Liver (tissue), 9 donors: ENCODE results near the gene GATAD2B. TPM values are rescaled to one million over a fixed set of nuclear protein-coding genes. Genes with fewer than 3 reads are reported as not detected.

Experiments used
- DNase-seq: peaks from one replicate; pipeline ENCODE4 v3.0.0-alpha.2; 2017; ENCODE audit warnings: low spot score
- H3K27ac ChIP-seq, 2 donors: one replicate each; pipeline ENCODE4 v1.7.0; 2013; ENCODE audit warnings: inconsistent platforms in 2 of 2, low read length in 2 of 2, control low read depth in 1 of 2, low read depth in 1 of 2, mild to moderate bottlenecking in 1 of 2
- H3K27me3 ChIP-seq, 4 donors: one replicate each; pipeline versions ENCODE4 v1.6.1 to v1.7.0; 2013; ENCODE audit warnings: low read length in 3 of 4, inconsistent platforms in 1 of 4, mild to moderate bottlenecking in 1 of 4, moderate library complexity in 1 of 4; ENCODE audit not compliant: control insufficient read depth in 4 of 4, insufficient read depth in 4 of 4
- H3K36me3 ChIP-seq, 4 donors: one replicate each; pipeline versions ENCODE4 v1.6.1 to v1.7.0; 2013; ENCODE audit warnings: low read length in 3 of 4, mild to moderate bottlenecking in 3 of 4, low read depth in 1 of 4, moderate library complexity in 1 of 4; ENCODE audit not compliant: control insufficient read depth in 4 of 4, insufficient read depth in 3 of 4
- H3K4me1 ChIP-seq, 4 donors: one replicate each; pipeline versions ENCODE4 v1.6.1 to v1.7.0; 2013; ENCODE audit warnings: low read length in 3 of 4, mild to moderate bottlenecking in 3 of 4, moderate library complexity in 1 of 4; ENCODE audit not compliant: control insufficient read depth in 4 of 4, insufficient read depth in 4 of 4
- H3K4me3 ChIP-seq, 3 donors: one replicate each; pipeline versions ENCODE4 v1.6.1 to v1.7.0; 2013; ENCODE audit warnings: low read length in 3 of 3, control low read depth in 1 of 3, low read depth in 1 of 3, mild to moderate bottlenecking in 1 of 3
- H3K9ac ChIP-seq, 2 donors: one replicate each; pipeline ENCODE4 v1.7.0; 2013; ENCODE audit warnings: low read length in 2 of 2, mild to moderate bottlenecking in 2 of 2, moderate library complexity in 2 of 2, control low read depth in 1 of 2, low read depth in 1 of 2
- H3K9me3 ChIP-seq, 4 donors: one replicate each; pipeline versions ENCODE4 v1.6.1 to v1.7.0; 2013; ENCODE audit warnings: low read length in 3 of 4; ENCODE audit not compliant: control insufficient read depth in 4 of 4
- EGR1 ChIP-seq, 2 donors: IDR thresholded peaks; 2 replicates each; pipeline ENCODE4 v1.6.1; 2016 to 2018; ENCODE audit warnings: antibody characterized with exemption in 2 of 2, low read depth in 2 of 2
- FOXA1 ChIP-seq: IDR thresholded peaks from 2 replicates; pipeline ENCODE4 v1.6.1; 2016; ENCODE audit warnings: antibody characterized with exemption
- FOXA2 ChIP-seq: IDR thresholded peaks from 2 replicates; pipeline ENCODE4 v1.6.1; 2016; ENCODE audit warnings: antibody characterized with exemption
- GABPA ChIP-seq, 2 donors: IDR thresholded peaks in 1 of 2; conservative IDR thresholded peaks in 1 of 2; 2 replicates each; pipeline ENCODE4 v1.6.1; 2016; ENCODE audit warnings: antibody characterized with exemption in 2 of 2, mild to moderate bottlenecking in 1 of 2, moderate library complexity in 1 of 2
- HNF4A ChIP-seq, 2 donors: conservative IDR thresholded peaks; 2 replicates each; pipeline ENCODE4 v1.6.1; 2016; ENCODE audit warnings: antibody characterized with exemption in 2 of 2, mild to moderate bottlenecking in 2 of 2
- HNF4G ChIP-seq: IDR thresholded peaks from 2 replicates; pipeline ENCODE4 v1.6.1; 2016; ENCODE audit warnings: antibody characterized with exemption
- JUND ChIP-seq, 2 donors: IDR thresholded peaks; 2 replicates each; pipeline ENCODE4 v1.6.1; 2016; ENCODE audit warnings: antibody characterized with exemption in 2 of 2
- NR2F2 ChIP-seq: IDR thresholded peaks from 2 replicates; pipeline ENCODE4 v1.6.1; 2016; ENCODE audit warnings: antibody characterized with exemption
- RAD21 ChIP-seq, 2 donors: IDR thresholded peaks; 2 replicates each; pipeline ENCODE4 v1.6.1; 2016; ENCODE audit warnings: antibody characterized with exemption in 2 of 2, mild to moderate bottlenecking in 2 of 2
- RXRA ChIP-seq, 2 donors: IDR thresholded peaks; 2 replicates each; pipeline ENCODE4 v1.6.1; 2017 to 2018; ENCODE audit warnings: antibody characterized with exemption in 2 of 2, mild to moderate bottlenecking in 1 of 2
- SP1 ChIP-seq: IDR thresholded peaks from 2 replicates; pipeline ENCODE4 v1.6.1; 2018; ENCODE audit warnings: antibody characterized with exemption, mild to moderate bottlenecking
- TAF1 ChIP-seq: conservative IDR thresholded peaks from 2 replicates; pipeline ENCODE4 v1.6.1; 2016; ENCODE audit warnings: antibody characterized with exemption, mild to moderate bottlenecking
- YY1 ChIP-seq: IDR thresholded peaks from 2 replicates; pipeline ENCODE4 v1.6.1; 2016; ENCODE audit warnings: antibody characterized with exemption, mild to moderate bottlenecking
- WGBS: extraction: QIAGEN DNeasy Blood & Tissue Kit; methylation state at CpG from one replicate; pipeline ENCODE4 v1.1.7; 2013; 5-methylcytosine and 5-hydroxymethylcytosine counted together
- polyA plus RNA-seq, 2 donors: library from polyadenylated mRNA; stranded (reverse) in 1 of 2; unstranded in 1 of 2; fragments of 200-250 nt in 1 of 2; fragments of >200 nt in 1 of 2; fragmentation: Nextera tagmentation in 1 of 2; extraction: Ambion mirVana in 1 of 2; gene quantifications; one replicate each; pipeline versions ENCODE4 v1.2.1 to v1.2.3, GENCODE V29; 2013 to 2015
- total RNA-seq, 2 donors: library from RNA; depleted of rRNA; stranded (reverse); fragments of >200 nt; gene quantifications; one replicate each; pipeline ENCODE4 v1.2.3, GENCODE V29; 2014
- TF ChIP-seq, protein P1 (sequence below): IDR thresholded peaks from 2 replicates; pipeline ENCODE4 v1.6.1; 2016; ENCODE audit warnings: antibody characterized with exemption
- TF ChIP-seq, protein P2 (sequence below): IDR thresholded peaks from 2 replicates; pipeline ENCODE4 v1.6.1; 2016; ENCODE audit warnings: antibody characterized with exemption
- TF ChIP-seq, protein P3 (sequence below): IDR thresholded peaks from 2 replicates; pipeline ENCODE4 v1.6.1; 2016; ENCODE audit warnings: antibody characterized with exemption, mild to moderate bottlenecking
- TF ChIP-seq, protein P4 (sequence below): IDR thresholded peaks from 2 replicates; pipeline ENCODE4 v1.6.1; 2016; ENCODE audit warnings: antibody characterized with exemption
- TF ChIP-seq, protein P5 (sequence below): fragments of 150-350 bp; IDR thresholded peaks from 2 replicates; pipeline ENCODE4 v1.5.1; 2017; ENCODE audit warnings: improper control_type of control experiment, low read depth, low read length; ENCODE audit not compliant: missing input control
- donor health status: healthy.
- donor health status: healthy.
- donor health status: healthy.
- donor health status: healthy.
- donor health status: healthy.

Gene GATAD2B
- total and polyA plus RNA-seq, 4 donors: 3.2 to 4.9 (median 3.9) TPM

DNA sequence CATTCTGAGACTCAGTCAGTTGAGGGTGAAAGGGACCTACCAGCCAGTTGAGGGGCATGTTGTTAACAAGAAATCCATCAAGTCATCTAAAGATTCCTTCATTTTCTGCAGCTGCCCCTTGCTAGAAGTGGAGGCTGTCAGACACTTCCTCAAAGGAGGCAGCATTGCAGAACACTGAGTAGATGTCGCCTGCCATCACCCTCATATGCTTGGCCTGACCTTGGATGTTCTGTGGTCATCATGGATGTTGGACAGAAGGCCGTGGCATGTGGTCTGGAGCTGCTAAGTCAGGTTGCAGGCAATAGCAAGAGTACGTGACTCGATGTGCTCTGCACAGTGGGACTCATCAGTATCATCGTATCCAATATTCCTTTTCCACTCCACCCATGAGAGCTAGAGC, 70.6 kb downstream of the GATAD2B start:
- no peak for TF ChIP-seq JUND (IDR thresholded peaks at IDR 0.05)
- no peak for TF ChIP-seq FOXA1
- no peak for TF ChIP-seq SP1
- no peak for TF ChIP-seq HNF4G
- TF ChIP-seq RAD21 (IDR thresholded peaks at IDR 0.05): no peak
- TF ChIP-seq, protein P1, sequence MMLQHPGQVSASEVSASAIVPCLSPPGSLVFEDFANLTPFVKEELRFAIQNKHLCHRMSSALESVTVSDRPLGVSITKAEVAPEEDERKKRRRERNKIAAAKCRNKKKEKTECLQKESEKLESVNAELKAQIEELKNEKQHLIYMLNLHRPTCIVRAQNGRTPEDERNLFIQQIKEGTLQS: no peak
- no peak for TF ChIP-seq GABPA (IDR thresholded peaks at IDR 0.05 in 1 of 2, conservative IDR thresholded peaks at IDR 0.05 in 1 of 2)
- no peak for TF ChIP-seq YY1
- TF ChIP-seq, protein P2, sequence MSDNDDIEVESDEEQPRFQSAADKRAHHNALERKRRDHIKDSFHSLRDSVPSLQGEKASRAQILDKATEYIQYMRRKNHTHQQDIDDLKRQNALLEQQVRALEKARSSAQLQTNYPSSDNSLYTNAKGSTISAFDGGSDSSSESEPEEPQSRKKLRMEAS: no peak
- TF ChIP-seq, protein P3, sequence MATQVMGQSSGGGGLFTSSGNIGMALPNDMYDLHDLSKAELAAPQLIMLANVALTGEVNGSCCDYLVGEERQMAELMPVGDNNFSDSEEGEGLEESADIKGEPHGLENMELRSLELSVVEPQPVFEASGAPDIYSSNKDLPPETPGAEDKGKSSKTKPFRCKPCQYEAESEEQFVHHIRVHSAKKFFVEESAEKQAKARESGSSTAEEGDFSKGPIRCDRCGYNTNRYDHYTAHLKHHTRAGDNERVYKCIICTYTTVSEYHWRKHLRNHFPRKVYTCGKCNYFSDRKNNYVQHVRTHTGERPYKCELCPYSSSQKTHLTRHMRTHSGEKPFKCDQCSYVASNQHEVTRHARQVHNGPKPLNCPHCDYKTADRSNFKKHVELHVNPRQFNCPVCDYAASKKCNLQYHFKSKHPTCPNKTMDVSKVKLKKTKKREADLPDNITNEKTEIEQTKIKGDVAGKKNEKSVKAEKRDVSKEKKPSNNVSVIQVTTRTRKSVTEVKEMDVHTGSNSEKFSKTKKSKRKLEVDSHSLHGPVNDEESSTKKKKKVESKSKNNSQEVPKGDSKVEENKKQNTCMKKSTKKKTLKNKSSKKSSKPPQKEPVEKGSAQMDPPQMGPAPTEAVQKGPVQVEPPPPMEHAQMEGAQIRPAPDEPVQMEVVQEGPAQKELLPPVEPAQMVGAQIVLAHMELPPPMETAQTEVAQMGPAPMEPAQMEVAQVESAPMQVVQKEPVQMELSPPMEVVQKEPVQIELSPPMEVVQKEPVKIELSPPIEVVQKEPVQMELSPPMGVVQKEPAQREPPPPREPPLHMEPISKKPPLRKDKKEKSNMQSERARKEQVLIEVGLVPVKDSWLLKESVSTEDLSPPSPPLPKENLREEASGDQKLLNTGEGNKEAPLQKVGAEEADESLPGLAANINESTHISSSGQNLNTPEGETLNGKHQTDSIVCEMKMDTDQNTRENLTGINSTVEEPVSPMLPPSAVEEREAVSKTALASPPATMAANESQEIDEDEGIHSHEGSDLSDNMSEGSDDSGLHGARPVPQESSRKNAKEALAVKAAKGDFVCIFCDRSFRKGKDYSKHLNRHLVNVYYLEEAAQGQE: no peak
- no peak for TF ChIP-seq FOXA2
- TF ChIP-seq TAF1: no peak
- TF ChIP-seq NR2F2: no peak
- no peak for TF ChIP-seq EGR1 (IDR thresholded peaks at IDR 0.05; ENCODE audit: low read depth in 2 of 2)
- TF ChIP-seq, protein P4, sequence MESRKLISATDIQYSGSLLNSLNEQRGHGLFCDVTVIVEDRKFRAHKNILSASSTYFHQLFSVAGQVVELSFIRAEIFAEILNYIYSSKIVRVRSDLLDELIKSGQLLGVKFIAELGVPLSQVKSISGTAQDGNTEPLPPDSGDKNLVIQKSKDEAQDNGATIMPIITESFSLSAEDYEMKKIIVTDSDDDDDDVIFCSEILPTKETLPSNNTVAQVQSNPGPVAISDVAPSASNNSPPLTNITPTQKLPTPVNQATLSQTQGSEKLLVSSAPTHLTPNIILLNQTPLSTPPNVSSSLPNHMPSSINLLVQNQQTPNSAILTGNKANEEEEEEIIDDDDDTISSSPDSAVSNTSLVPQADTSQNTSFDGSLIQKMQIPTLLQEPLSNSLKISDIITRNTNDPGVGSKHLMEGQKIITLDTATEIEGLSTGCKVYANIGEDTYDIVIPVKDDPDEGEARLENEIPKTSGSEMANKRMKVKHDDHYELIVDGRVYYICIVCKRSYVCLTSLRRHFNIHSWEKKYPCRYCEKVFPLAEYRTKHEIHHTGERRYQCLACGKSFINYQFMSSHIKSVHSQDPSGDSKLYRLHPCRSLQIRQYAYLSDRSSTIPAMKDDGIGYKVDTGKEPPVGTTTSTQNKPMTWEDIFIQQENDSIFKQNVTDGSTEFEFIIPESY: no peak
- TF ChIP-seq RXRA (IDR thresholded peaks at IDR 0.05): no peak
- TF ChIP-seq, protein P5, sequence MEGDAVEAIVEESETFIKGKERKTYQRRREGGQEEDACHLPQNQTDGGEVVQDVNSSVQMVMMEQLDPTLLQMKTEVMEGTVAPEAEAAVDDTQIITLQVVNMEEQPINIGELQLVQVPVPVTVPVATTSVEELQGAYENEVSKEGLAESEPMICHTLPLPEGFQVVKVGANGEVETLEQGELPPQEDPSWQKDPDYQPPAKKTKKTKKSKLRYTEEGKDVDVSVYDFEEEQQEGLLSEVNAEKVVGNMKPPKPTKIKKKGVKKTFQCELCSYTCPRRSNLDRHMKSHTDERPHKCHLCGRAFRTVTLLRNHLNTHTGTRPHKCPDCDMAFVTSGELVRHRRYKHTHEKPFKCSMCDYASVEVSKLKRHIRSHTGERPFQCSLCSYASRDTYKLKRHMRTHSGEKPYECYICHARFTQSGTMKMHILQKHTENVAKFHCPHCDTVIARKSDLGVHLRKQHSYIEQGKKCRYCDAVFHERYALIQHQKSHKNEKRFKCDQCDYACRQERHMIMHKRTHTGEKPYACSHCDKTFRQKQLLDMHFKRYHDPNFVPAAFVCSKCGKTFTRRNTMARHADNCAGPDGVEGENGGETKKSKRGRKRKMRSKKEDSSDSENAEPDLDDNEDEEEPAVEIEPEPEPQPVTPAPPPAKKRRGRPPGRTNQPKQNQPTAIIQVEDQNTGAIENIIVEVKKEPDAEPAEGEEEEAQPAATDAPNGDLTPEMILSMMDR: no peak
- TF ChIP-seq HNF4A (conservative IDR thresholded peaks at IDR 0.05): no peak
- H3K4me1 ChIP-seq: peaks cover 2 to 7% (median 5%) of the 10 kb centered on the region in 4 donors
- 96% methylated on average over 5 of the region's 5 CpGs for WGBS

More for the DNA sequence above, 70.6 kb downstream of the GATAD2B start:
- no peak overlapping the region for H3K9ac ChIP-seq
- H3K4me3 ChIP-seq: no peak overlapping the region
- no peaks in the 10 kb centered on the region for H3K27me3 ChIP-seq
- no peak overlapping the region for H3K27ac ChIP-seq
- no peaks in the 10 kb centered on the region for H3K9me3 ChIP-seq
- H3K36me3 ChIP-seq: peaks cover 1 to 6% (median 4%) of the 10 kb centered on the region in 4 donors
- DNase-seq: no peak
